GM18517 (cell line): Measurements from ENCODE around the gene CDC14C.

Experiments
- ATAC-seq: cut with Tn5 transposase; IDR thresholded peaks from one replicate; pipeline ENCODE4 v1.9.1; 2021; ENCODE audit warnings: mild to moderate bottlenecking, moderate library complexity; ENCODE audit not compliant: unreplicated experiment

CDC14C gene

GRCh38 chr7:48971173-48971572, 46.8 kb downstream of the CDC14C start:
- no peak for ATAC-seq

GRCh38 chr7:48976253-48976652, 51.9 kb downstream of the CDC14C start:
- ATAC-seq, result no peak

DNA sequence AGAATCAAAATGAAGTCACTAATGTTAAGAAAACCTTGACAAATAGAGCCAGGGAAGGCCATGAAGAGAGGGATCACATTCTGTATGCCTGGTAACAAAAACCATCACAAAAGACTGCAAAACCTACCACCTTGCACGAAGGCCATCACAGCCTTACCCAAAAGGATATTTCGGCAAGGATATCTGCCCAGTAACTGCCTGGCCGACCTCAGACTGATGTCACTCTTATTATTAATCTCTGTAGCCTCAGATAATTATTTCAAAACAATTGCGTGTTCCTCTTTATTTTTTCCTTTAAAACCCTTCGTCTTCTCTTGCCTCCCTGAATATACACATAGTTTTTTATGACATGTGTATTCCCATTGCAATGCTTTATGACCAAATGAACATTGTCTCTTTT, 52.5 kb downstream of the CDC14C start:
- no peak for ATAC-seq
